SIG-M5 (cell line): ENCODE data around the gene KCNJ6.
"Not testable (repeated sequence)": the region's sequence is repeated elsewhere in the genome, so short reads cannot be mapped to it uniquely, and the experiment has no call there.

Experiments
- DNase-seq: peaks from one replicate; lab custom pipeline; 2025; lab: John Stamatoyannopoulos, UW

KCNJ6 gene

GRCh38 chr21:37595944-37596343 lies 320.3 kb downstream of the KCNJ6 start:
- DNase-seq, result no peak

GRCh38 chr21:37594472-37594951 lies 321.7 kb downstream of the KCNJ6 start:
- no peak for DNase-seq

- no peak for DNase-seq
Measured at GRCh38 chr21:37593740-37594471, 322.4 kb downstream of the KCNJ6 start.

- DNase-seq, result no peak
Measured at GRCh38 chr21:37593015-37593414, 323.2 kb downstream of the KCNJ6 start.

GRCh38 chr21:37592496-37592895 lies 323.8 kb downstream of the KCNJ6 start:
- no peak for DNase-seq

- not testable (repeated sequence) for DNase-seq
Measured at GRCh38 chr21:37591994-37592393, 324.3 kb downstream of the KCNJ6 start.

GRCh38 chr21:37590836-37591235 lies 325.4 kb downstream of the KCNJ6 start:
- not testable (repeated sequence) for DNase-seq

GRCh38 chr21:37588644-37589043 lies 327.6 kb downstream of the KCNJ6 start:
- not testable (repeated sequence) for DNase-seq

GRCh38 chr21:37587635-37588177 lies 328.6 kb downstream of the KCNJ6 start:
- no peak for DNase-seq

GRCh38 chr21:37587203-37587602 lies 329.1 kb downstream of the KCNJ6 start:
- no peak for DNase-seq

GRCh38 chr21:37582590-37582989 lies 333.7 kb downstream of the KCNJ6 start:
- no peak for DNase-seq

- DNase-seq, result no peak
Measured at GRCh38 chr21:37580666-37581065, 335.6 kb downstream of the KCNJ6 start.

- DNase-seq, result no peak
Measured at GRCh38 chr21:37579356-37579755, 336.9 kb downstream of the KCNJ6 start.

GRCh38 chr21:37578471-37579126 lies 337.7 kb downstream of the KCNJ6 start:
- DNase-seq, result no peak

- DNase-seq, result not testable (repeated sequence)
Measured at GRCh38 chr21:37576929-37577328, 339.3 kb downstream of the KCNJ6 start.

- DNase-seq, result no peak
Measured at GRCh38 chr21:37575580-37575979, 340.7 kb downstream of the KCNJ6 start.

GRCh38 chr21:37574751-37575150 lies 341.5 kb downstream of the KCNJ6 start:
- DNase-seq, result no peak

- DNase-seq, result no peak
Measured at GRCh38 chr21:37574316-37574715, 341.9 kb downstream of the KCNJ6 start.

- DNase-seq, result no peak
Measured at GRCh38 chr21:37571442-37571841, 344.8 kb downstream of the KCNJ6 start.

- DNase-seq, result no peak
Measured at GRCh38 chr21:37568916-37569315, 347.3 kb downstream of the KCNJ6 start.

GRCh38 chr21:37568415-37568814 lies 347.8 kb downstream of the KCNJ6 start:
- no peak for DNase-seq

GRCh38 chr21:37566790-37567615 lies 349.3 kb downstream of the KCNJ6 start:
- no peak for DNase-seq
